GM12892 (cell line): ENCODE results near the gene PPP2R5B.

Source experiments
- POLR2A ChIP-seq: IDR thresholded peaks from 2 replicates; pipeline ENCODE4 v1.6.1; 2011; ENCODE audit warnings: low read depth, low read length, control low read depth
- POLR2AphosphoS5 ChIP-seq: IDR thresholded peaks from 2 replicates; pipeline ENCODE4 v1.6.1; 2011; ENCODE audit warnings: low read depth, low read length, control low read depth
- TAF1 ChIP-seq: IDR thresholded peaks from 2 replicates; pipeline ENCODE4 v1.6.1; 2011; ENCODE audit warnings: low read depth, mild to moderate bottlenecking, control low read depth, low read length, borderline replicate concordance

DNA sequence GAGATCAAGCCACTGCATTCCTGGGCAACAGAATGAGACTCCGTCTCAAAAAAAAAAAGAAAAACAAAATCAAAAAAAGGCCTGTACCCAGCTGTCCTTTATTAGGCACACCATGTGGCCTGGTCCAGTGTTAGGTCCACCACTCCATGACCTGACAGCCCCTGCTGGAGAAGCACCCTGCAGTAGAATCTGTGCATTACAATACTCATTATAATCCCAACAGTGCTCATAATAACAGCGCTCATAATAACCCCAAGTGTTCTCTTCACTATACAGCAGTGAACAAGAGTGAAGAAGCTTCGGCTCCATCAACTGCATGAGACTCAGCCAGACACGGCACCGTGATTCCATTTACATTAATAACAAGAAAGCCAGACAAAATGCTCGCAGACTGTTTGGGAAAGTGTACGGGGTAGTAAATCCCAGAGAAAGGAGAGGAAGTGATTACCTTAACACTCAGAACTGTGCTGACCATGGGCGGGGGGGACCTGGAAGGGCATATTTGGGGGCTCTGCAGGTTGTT, 37.2 kb upstream of the PPP2R5B start:
- TF ChIP-seq POLR2AphosphoS5 (no peak), POLR2A (no peak), TAF1 (no peak)
